HK-2 (cell line): ENCODE data around the gene MORC3.
"Not testable (repeated sequence)": the region's sequence is repeated elsewhere in the genome, so short reads cannot be mapped to it uniquely, and the experiment has no call there.

Experiments
- DNase-seq: peaks from one replicate; pipeline ENCODE4 v3.0.0-alpha.2; 2018; ENCODE audit not compliant: unreplicated experiment

Gene MORC3

GRCh38 chr21:36386031-36386642 is 66.1 kb downstream of the MORC3 start:
- no peak for DNase-seq

GRCh38 chr21:36388096-36388495 is 68.1 kb downstream of the MORC3 start:
- no peak for DNase-seq

GRCh38 chr21:36388835-36389234 is 68.8 kb downstream of the MORC3 start:
- DNase-seq, result no peak

GRCh38 chr21:36391649-36392048 is 71.7 kb downstream of the MORC3 start:
- not testable (repeated sequence) for DNase-seq

GRCh38 chr21:36395353-36396111 is 75.5 kb downstream of the MORC3 start:
- DNase-seq, result no peak

- no peak for DNase-seq
Measured at GRCh38 chr21:36396325-36396724, 76.3 kb downstream of the MORC3 start.

GRCh38 chr21:36396971-36397370 is 77.0 kb downstream of the MORC3 start:
- no peak for DNase-seq

- DNase-seq, result no peak
Measured at GRCh38 chr21:36397606-36398005, 77.6 kb downstream of the MORC3 start.

GRCh38 chr21:36399736-36400135 is 79.7 kb downstream of the MORC3 start:
- not testable (repeated sequence) for DNase-seq

- no peak for DNase-seq
Measured at GRCh38 chr21:36400719-36401118, 80.7 kb downstream of the MORC3 start.

- DNase-seq, result no peak
Measured at GRCh38 chr21:36402339-36402738, 82.3 kb downstream of the MORC3 start.

GRCh38 chr21:36403713-36404112 is 83.7 kb downstream of the MORC3 start:
- no peak for DNase-seq

GRCh38 chr21:36408568-36408967 is 88.6 kb downstream of the MORC3 start:
- DNase-seq, result no peak

GRCh38 chr21:36411301-36411700 is 91.3 kb downstream of the MORC3 start:
- DNase-seq, result no peak

- DNase-seq, result no peak
Measured at GRCh38 chr21:36412916-36413315, 92.9 kb downstream of the MORC3 start.

GRCh38 chr21:36415375-36415774 is 95.4 kb downstream of the MORC3 start:
- no peak for DNase-seq

- no peak for DNase-seq
Measured at GRCh38 chr21:36419241-36419640, 99.2 kb downstream of the MORC3 start.

- peak; percentile 60 for DNase-seq
Measured at GRCh38 chr21:36419996-36420395, 100.0 kb downstream of the MORC3 start.

GRCh38 chr21:36420571-36421339 is 100.8 kb downstream of the MORC3 start:
- DNase-seq, result no peak

GRCh38 chr21:36422279-36423098 is 102.5 kb downstream of the MORC3 start:
- DNase-seq, result peak; percentile 58

- DNase-seq, result no peak
Measured at GRCh38 chr21:36423771-36424433, 103.9 kb downstream of the MORC3 start.
